HUES64 (cell line): ENCODE data around the gene MEIS1.

ENCODE experiments used
- H3K27ac ChIP-seq: 2 replicates; pipeline ENCODE4 v1.7.0; 2013; ENCODE audit warnings: low read depth, low read length, inconsistent platforms
- H3K27me3 ChIP-seq: 2 replicates; pipeline ENCODE4 v1.6.1; 2013; ENCODE audit warnings: mild to moderate bottlenecking, low read length; ENCODE audit not compliant: insufficient read depth
- H3K36me3 ChIP-seq: 2 replicates; pipeline ENCODE4 v1.6.1; 2013; ENCODE audit warnings: mild to moderate bottlenecking, low read length; ENCODE audit not compliant: insufficient read depth
- H3K4me1 ChIP-seq: 2 replicates; pipeline ENCODE4 v1.6.1; 2013; ENCODE audit warnings: mild to moderate bottlenecking, low read length, moderate library complexity; ENCODE audit not compliant: insufficient read depth
- H3K4me3 ChIP-seq: 2 replicates; pipeline ENCODE4 v1.5.1; 2013; ENCODE audit warnings: mild to moderate bottlenecking, low read length, moderate library complexity
- H3K9ac ChIP-seq: 2 replicates; pipeline ENCODE4 v1.6.1; 2013; ENCODE audit warnings: mild to moderate bottlenecking, low read depth, low read length
- H3K9me3 ChIP-seq: 2 replicates; pipeline ENCODE4 v1.6.1; 2013; ENCODE audit warnings: low read depth, low read length; ENCODE audit not compliant: insufficient read depth
- WGBS: fragments of 150-250, 120-280 bp; methylation state at CpG from one replicate; pipeline ENCODE4 v1.1.7; 2013; ENCODE audit warnings: missing lambda C conversion rate; 5-methylcytosine and 5-hydroxymethylcytosine counted together

MEIS1 gene

GRCh38 chr2:66531567-66531966, 96.6 kb downstream of the MEIS1 start:
- 96% methylated on average over 13 of the region's 13 CpGs for WGBS
- no peak overlapping the region for H3K27ac ChIP-seq
- H3K4me3 ChIP-seq, result no peak overlapping the region
- no peaks in the 10 kb centered on the region for H3K27me3 ChIP-seq
- H3K9me3 ChIP-seq, result no peaks in the 10 kb centered on the region
- H3K9ac ChIP-seq, result no peak overlapping the region
- H3K36me3 ChIP-seq, result no peaks in the 10 kb centered on the region
- H3K4me1 ChIP-seq, result peaks cover 13% of the 10 kb centered on the region

- no peak overlapping the region for H3K4me3 ChIP-seq
- WGBS, result 88% methylated on average over 10 of the region's 11 CpGs
- H3K9me3 ChIP-seq, result no peaks in the 10 kb centered on the region
Measured at GRCh38 chr2:66532972-66533868, 98.3 kb downstream of the MEIS1 start.

GRCh38 chr2:66534461-66534860, 99.5 kb downstream of the MEIS1 start:
- Histone ChIP-seq H3K27ac (no peak overlapping the region), H3K36me3 (no peaks in the 10 kb centered on the region), H3K9me3 (no peaks in the 10 kb centered on the region), H3K27me3 (no peaks in the 10 kb centered on the region), H3K9ac (no peak overlapping the region), H3K4me3 (no peak overlapping the region), H3K4me1 (peaks cover 25% of the 10 kb centered on the region)
- WGBS, result 97% methylated on average over 4 of the region's 4 CpGs

More at GRCh38 chr2:66532972-66533868, 98.3 kb downstream of the MEIS1 start:
- no peak overlapping the region for H3K9ac ChIP-seq
- peaks cover 25% of the 10 kb centered on the region for H3K4me1 ChIP-seq
- H3K27me3 ChIP-seq, result no peaks in the 10 kb centered on the region
- no peak overlapping the region for H3K27ac ChIP-seq
- H3K36me3 ChIP-seq, result no peaks in the 10 kb centered on the region

GRCh38 chr2:66535574-66536289, 100.8 kb downstream of the MEIS1 start:
- Histone ChIP-seq H3K36me3 (no peaks in the 10 kb centered on the region), H3K4me3 (no peak overlapping the region), H3K4me1 (peaks cover 25% of the 10 kb centered on the region), H3K9me3 (no peaks in the 10 kb centered on the region), H3K27me3 (no peaks in the 10 kb centered on the region), H3K9ac (no peak overlapping the region), H3K27ac (no peak overlapping the region)
- no CpG with 5 or more reads among the region's 3 CpGs for WGBS

- WGBS, result 71% methylated on average over 2 of the region's 2 CpGs
- Histone ChIP-seq H3K4me3 (no peak overlapping the region), H3K9me3 (no peaks in the 10 kb centered on the region), H3K36me3 (no peaks in the 10 kb centered on the region), H3K4me1 (peaks cover 25% of the 10 kb centered on the region), H3K27ac (no peak overlapping the region; the same call in 1 of the 2 replicates), H3K27me3 (no peaks in the 10 kb centered on the region), H3K9ac (no peak overlapping the region)
Measured at GRCh38 chr2:66536290-66536673, 101.4 kb downstream of the MEIS1 start.

GRCh38 chr2:66536997-66537396, 102.1 kb downstream of the MEIS1 start:
- no peaks in the 10 kb centered on the region for H3K36me3 ChIP-seq

GRCh38 chr2:66538291-66538690, 103.4 kb downstream of the MEIS1 start:
- H3K4me1 ChIP-seq, result peaks cover 32% of the 10 kb centered on the region
- no peaks in the 10 kb centered on the region for H3K36me3 ChIP-seq
- WGBS, result no CpG with 5 or more reads among the region's 1 CpG
- H3K9ac ChIP-seq, result no peak overlapping the region
- no peak overlapping the region for H3K27ac ChIP-seq
- H3K27me3 ChIP-seq, result no peaks in the 10 kb centered on the region
- H3K9me3 ChIP-seq, result no peaks in the 10 kb centered on the region
- no peak overlapping the region for H3K4me3 ChIP-seq

More at GRCh38 chr2:66536997-66537396, 102.1 kb downstream of the MEIS1 start:
- H3K9ac ChIP-seq, result no peak overlapping the region
- no peaks in the 10 kb centered on the region for H3K9me3 ChIP-seq
- H3K27ac ChIP-seq, result no peak overlapping the region
- H3K4me1 ChIP-seq, result peaks cover 30% of the 10 kb centered on the region
- WGBS, result 48% methylated on average over 2 of the region's 2 CpGs
- H3K4me3 ChIP-seq, result no peak overlapping the region
- no peaks in the 10 kb centered on the region for H3K27me3 ChIP-seq

- Histone ChIP-seq H3K9ac (no peak overlapping the region), H3K27ac (no peak overlapping the region), H3K27me3 (no peaks in the 10 kb centered on the region), H3K4me3 (no peak overlapping the region), H3K4me1 (peaks cover 42% of the 10 kb centered on the region), H3K9me3 (no peaks in the 10 kb centered on the region), H3K36me3 (no peaks in the 10 kb centered on the region)
- WGBS, result 98% methylated on average over 5 of the region's 5 CpGs
Measured at GRCh38 chr2:66539452-66539851, 104.5 kb downstream of the MEIS1 start.

GRCh38 chr2:66541646-66542045, 106.7 kb downstream of the MEIS1 start:
- Histone ChIP-seq H3K9me3 (no peaks in the 10 kb centered on the region), H3K4me3 (no peak overlapping the region), H3K9ac (no peak overlapping the region), H3K36me3 (no peaks in the 10 kb centered on the region), H3K4me1 (peaks cover 28% of the 10 kb centered on the region), H3K27ac (no peak overlapping the region), H3K27me3 (no peaks in the 10 kb centered on the region)
- WGBS, result 64% methylated on average over 4 of the region's 4 CpGs

- H3K9me3 ChIP-seq, result no peaks in the 10 kb centered on the region
- H3K36me3 ChIP-seq, result no peaks in the 10 kb centered on the region
- H3K4me3 ChIP-seq, result no peak overlapping the region
- H3K27ac ChIP-seq, result no peak overlapping the region
- H3K9ac ChIP-seq, result no peak overlapping the region
- no peaks in the 10 kb centered on the region for H3K27me3 ChIP-seq
- H3K4me1 ChIP-seq, result peaks cover 18% of the 10 kb centered on the region
- 79% methylated on average over 4 of the region's 5 CpGs for WGBS
Measured at GRCh38 chr2:66543257-66543767, 108.4 kb downstream of the MEIS1 start.

- Histone ChIP-seq H3K4me1 (peaks cover 18% of the 10 kb centered on the region), H3K9me3 (no peaks in the 10 kb centered on the region), H3K4me3 (no peak overlapping the region), H3K9ac (no peak overlapping the region), H3K36me3 (no peaks in the 10 kb centered on the region), H3K27ac (no peak overlapping the region), H3K27me3 (no peaks in the 10 kb centered on the region)
- WGBS, result 90% methylated on average over 2 of the region's 2 CpGs
Measured at GRCh38 chr2:66544258-66544657, 109.3 kb downstream of the MEIS1 start.
